GF-D8 (cell line): ENCODE measurements around the gene SNX13.

ENCODE experiments used
- DNase-seq: peaks from one replicate; lab custom pipeline; 2025; lab: John Stamatoyannopoulos, UW

Gene SNX13

GRCh38 chr7:17774716-17775288, 165.5 kb downstream of the SNX13 start:
- no peak for DNase-seq

GRCh38 chr7:17774248-17774647, 166.0 kb downstream of the SNX13 start:
- no peak for DNase-seq

GRCh38 chr7:17773289-17773626, 167.0 kb downstream of the SNX13 start:
- peak; percentile 25 for DNase-seq

DNA sequence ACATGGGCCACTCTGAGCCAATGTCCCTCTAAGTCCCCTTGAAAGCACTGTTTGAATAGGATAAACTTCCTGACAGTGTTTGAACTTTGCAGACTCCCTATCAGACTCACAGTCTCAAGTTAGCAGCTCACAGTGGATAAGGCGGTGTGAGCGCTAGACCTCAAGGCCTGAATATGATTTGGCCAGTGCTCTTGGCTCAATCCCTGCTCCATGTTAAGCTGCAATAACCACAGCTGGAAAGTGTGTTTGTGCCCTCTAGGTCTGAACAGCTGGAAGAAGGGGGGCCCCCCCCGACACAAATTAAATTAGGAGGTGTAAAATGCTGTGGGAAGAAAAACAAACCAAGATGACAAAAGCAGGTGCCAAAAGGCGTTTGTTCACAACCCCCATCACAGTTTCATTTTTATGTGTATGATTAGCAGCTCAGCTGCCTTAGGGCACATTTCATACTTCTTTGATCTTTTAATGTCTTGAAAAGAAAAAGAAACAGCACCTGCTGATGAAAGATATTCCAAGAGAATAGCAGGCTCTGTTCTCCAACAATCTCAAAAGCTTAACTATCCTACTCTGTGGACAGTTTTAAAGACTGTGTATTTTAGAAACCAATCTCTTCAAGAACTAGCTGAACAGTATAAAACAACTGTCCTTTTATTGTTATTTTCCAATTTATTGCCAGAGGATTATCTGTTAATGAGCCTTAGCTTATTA, 167.6 kb downstream of the SNX13 start:
- DNase-seq, result no peak

- DNase-seq, result no peak
Observed at GRCh38 chr7:17771901-17772408, 168.3 kb downstream of the SNX13 start.

DNA sequence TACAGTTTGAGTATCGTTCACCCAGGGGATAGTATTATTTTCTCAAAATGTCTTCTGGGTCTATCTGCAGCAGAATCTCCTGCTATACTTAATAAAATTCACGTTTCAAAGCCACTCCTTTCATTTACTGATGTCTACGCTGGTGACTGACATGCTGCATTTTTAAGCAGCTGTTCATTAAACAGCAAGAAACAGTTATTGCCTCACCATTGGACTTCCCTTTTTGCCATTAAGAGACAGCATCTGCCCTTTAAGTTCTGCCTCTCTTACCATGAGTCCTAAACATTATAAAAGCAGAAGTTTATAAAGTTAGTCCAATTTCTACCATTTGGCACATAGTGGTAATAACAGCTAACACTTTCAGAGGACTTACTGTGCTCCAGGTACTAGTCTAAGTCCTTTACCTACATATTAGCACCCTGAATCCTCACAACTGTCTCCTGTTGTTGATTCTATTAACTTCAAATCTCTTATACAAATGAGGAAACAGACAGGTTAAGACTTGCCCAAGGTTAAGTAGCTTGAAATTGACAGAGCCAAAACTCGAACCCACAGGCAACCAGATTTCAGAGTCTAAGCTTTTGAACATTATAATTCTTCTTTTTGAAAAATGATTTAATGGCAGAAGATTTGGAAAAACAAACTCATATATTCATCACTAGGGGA, 169.5 kb downstream of the SNX13 start:
- peak; percentile 92 for DNase-seq

- DNase-seq, result peak; percentile 56
Observed at GRCh38 chr7:17769918-17770317, 170.4 kb downstream of the SNX13 start.

GRCh38 chr7:17758008-17758407, 182.3 kb downstream of the SNX13 start:
- DNase-seq, result no peak

GRCh38 chr7:17746020-17746530, 194.2 kb downstream of the SNX13 start:
- no peak for DNase-seq

DNA sequence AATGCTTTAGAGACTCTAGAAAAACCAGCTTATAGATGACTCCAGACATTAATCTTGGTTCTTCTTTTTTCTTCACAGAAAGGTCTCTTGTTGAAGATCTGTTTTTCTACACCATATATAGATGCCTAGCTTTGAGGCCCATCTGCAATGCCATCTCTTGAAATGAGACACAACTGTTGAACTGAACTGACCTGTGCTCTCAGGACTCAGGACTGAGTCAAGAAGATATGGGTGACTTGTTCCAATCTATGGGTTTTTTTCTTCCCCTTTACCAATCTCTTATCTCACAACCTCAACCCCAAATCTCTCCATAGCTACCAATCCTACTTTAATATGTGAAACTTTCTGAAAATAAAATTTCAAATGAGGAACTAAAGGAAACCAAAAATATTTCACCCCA, 194.7 kb downstream of the SNX13 start:
- DNase-seq, result no peak

- no peak for DNase-seq
Observed at GRCh38 chr7:17743316-17743715, 197.0 kb downstream of the SNX13 start.

GRCh38 chr7:17741426-17741825, 198.9 kb downstream of the SNX13 start:
- DNase-seq, result no peak
